Kidney (tissue), 14 donors: ENCODE results near the gene GLS. TPM values are rescaled to one million over a fixed set of nuclear protein-coding genes. Genes with fewer than 3 reads are reported as not detected.

ENCODE experiments used
- DNase-seq, 5 donors: peaks; one replicate each; pipeline ENCODE4 v3.0.0-alpha.2; 2013 to 2020
- FAIRE-seq: peaks from 2 replicates; lab custom pipeline; 2012; peaks lifted over from hg19 to GRCh38; lab: Jason Lieb, UNC
- H3K27ac ChIP-seq, 2 donors: one replicate each; pipeline ENCODE4 v1.7.0; 2013; ENCODE audit warnings: low read depth in 2 of 2, low read length in 2 of 2, inconsistent platforms in 1 of 2
- H3K27me3 ChIP-seq: one replicate; pipeline ENCODE4 v1.7.1; 2013; ENCODE audit warnings: low read length, inconsistent platforms; ENCODE audit not compliant: control insufficient read depth, insufficient read depth
- H3K36me3 ChIP-seq, 3 donors: one replicate each; pipeline versions ENCODE4 v1.7.0 to v1.7.1; 2013; ENCODE audit warnings: low read length in 3 of 3, control low read depth in 1 of 3, inconsistent platforms in 1 of 3; ENCODE audit not compliant: insufficient read depth in 3 of 3, control insufficient read depth in 2 of 3
- H3K4me1 ChIP-seq, 3 donors: one replicate each; pipeline versions ENCODE4 v1.7.0 to v1.7.1; 2013; ENCODE audit warnings: low read length in 3 of 3, inconsistent platforms in 1 of 3, low read depth in 1 of 3; ENCODE audit not compliant: control insufficient read depth in 2 of 3, insufficient read depth in 2 of 3
- H3K4me3 ChIP-seq, 3 donors: one replicate each; pipeline versions ENCODE4 v1.7.0 to v1.8.1; 2013; ENCODE audit warnings: low read length in 3 of 3, control low read depth in 1 of 3, inconsistent platforms in 1 of 3
- H3K9ac ChIP-seq, 3 donors: one replicate each; pipeline versions ENCODE4 v1.7.0 to v1.7.1; 2013; ENCODE audit warnings: low read length in 3 of 3, control low read depth in 1 of 3, inconsistent platforms in 1 of 3
- H3K9me3 ChIP-seq, 3 donors: one replicate each; pipeline versions ENCODE4 v1.7.0 to v1.7.1; 2013; ENCODE audit warnings: low read length in 3 of 3, control low read depth in 1 of 3, inconsistent platforms in 1 of 3; ENCODE audit not compliant: control insufficient read depth in 2 of 3, insufficient read depth in 1 of 3
- intact Hi-C: fragments of 100-400 bp; cut with DNase I; formaldehyde crosslinking; loops from one replicate; pipeline ENCODE4 v1.11.1; 2022
- polyA plus RNA-seq: library from polyadenylated mRNA; stranded (reverse); fragments of 350-450 nt; fragmentation: Illumina TruSeq; extraction: RNeasy Lipid Tissue Mini Kit (QIAGEN cat#74804); gene quantifications from one replicate; pipeline ENCODE4 v1.2.3, GENCODE V29; 2014; ENCODE audit warnings: low read depth, low replicate concordance; ENCODE audit not compliant: insufficient read depth
- total RNA-seq: library from RNA; stranded (reverse); fragmentation: NEBNext Ultra II Directional; extraction: Animal tissue kit (Norgen Biotek cat#: 25700); gene quantifications from one replicate; pipeline ENCODE4 v1.2.1, GENCODE V29; 2021
- TF ChIP-seq, protein P1 (sequence below): IDR thresholded peaks from 3 replicates; pipeline ENCODE4 v1.5.1; 2012; ENCODE audit warnings: mild to moderate bottlenecking, moderate library complexity, borderline replicate concordance; ENCODE audit not compliant: insufficient read depth; ENCODE audit errors: extremely low read depth
- donor health status: control.
- donor health status: control.
- donor health status: control.
- donor health status: control.
- donor health status: control.
- donor health status: DM: yes; HTN: yes; CAD: no.
- donor health status: Normal renal cell carcinoma (clear cell type).

The GLS gene
- total and polyA plus RNA-seq, 2 donors from 2014 or later: 196 to 230 TPM

DNA sequence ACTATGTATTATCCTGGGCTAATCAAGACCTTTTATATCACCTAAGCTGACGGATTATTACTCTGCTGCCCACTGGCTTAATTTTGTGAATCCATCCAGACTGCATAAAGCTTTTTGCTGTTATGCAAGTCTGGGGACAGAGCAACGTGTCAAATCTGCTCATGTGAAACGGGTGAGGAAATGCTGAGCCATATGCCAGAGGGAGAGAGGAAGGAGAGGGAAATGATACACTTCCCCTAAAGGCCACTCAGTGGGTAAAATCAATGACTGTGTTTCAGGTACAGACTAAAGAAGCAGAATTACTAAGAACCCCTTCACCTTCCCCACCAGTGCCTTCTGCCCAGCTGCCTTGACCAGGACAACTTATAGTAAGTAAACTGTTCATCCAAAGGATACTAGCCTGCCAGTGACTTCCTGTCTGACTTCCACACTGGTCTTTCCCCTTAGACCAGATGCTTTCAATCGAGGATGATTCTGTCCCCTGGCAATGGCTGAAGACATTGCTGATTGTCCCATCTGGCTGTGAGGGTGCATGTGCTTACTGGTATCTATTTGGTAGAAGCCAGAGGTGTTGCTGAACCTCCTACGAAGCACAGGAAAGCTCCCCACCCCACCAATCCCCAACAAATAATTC, 90.4 kb downstream of the GLS start:
- Histone ChIP-seq H3K4me1 (peaks cover 0 to 2% (median 0%) of the 10 kb centered on the region in 3 donors), H3K36me3 (peaks cover 21 to 44% (median 44%) of the 10 kb centered on the region in 3 donors), H3K27me3 (no peaks in the 10 kb centered on the region), H3K9me3 (no peaks in the 10 kb centered on the region), H3K9ac (no peak overlapping the region), H3K27ac (no peak overlapping the region), H3K4me3 (no peak overlapping the region)
- no peak for DNase-seq
- no peak for FAIRE-seq
- intact Hi-C loops: no loop called here
- TF ChIP-seq, protein P1, sequence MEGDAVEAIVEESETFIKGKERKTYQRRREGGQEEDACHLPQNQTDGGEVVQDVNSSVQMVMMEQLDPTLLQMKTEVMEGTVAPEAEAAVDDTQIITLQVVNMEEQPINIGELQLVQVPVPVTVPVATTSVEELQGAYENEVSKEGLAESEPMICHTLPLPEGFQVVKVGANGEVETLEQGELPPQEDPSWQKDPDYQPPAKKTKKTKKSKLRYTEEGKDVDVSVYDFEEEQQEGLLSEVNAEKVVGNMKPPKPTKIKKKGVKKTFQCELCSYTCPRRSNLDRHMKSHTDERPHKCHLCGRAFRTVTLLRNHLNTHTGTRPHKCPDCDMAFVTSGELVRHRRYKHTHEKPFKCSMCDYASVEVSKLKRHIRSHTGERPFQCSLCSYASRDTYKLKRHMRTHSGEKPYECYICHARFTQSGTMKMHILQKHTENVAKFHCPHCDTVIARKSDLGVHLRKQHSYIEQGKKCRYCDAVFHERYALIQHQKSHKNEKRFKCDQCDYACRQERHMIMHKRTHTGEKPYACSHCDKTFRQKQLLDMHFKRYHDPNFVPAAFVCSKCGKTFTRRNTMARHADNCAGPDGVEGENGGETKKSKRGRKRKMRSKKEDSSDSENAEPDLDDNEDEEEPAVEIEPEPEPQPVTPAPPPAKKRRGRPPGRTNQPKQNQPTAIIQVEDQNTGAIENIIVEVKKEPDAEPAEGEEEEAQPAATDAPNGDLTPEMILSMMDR: no peak

DNA sequence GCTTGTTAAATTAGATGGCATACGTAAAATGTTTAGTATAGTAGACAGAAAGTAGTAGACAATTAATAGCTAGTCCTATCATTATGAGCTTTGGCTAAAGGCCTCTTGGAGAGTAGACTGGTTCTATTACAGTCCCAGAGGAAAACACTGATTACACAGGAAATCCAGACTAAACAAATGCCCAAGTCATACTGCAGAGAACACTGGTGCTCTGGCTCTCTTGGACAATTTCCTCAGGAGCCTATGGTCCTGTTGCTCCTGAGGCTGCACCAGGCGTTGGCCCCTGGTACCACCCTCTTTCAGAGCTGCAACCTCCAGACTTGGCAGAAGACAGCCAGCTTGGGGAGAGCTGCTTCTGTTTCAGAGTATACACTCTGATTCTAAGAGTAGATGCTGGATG, 91.6 kb downstream of the GLS start:
- Histone ChIP-seq H3K4me3 (no peak overlapping the region), H3K9me3 (no peaks in the 10 kb centered on the region), H3K27me3 (no peaks in the 10 kb centered on the region), H3K36me3 (peaks cover 21 to 53% (median 50%) of the 10 kb centered on the region in 3 donors), H3K4me1 (peaks cover 0 to 2% (median 0%) of the 10 kb centered on the region in 3 donors), H3K27ac (no peak overlapping the region), H3K9ac (no peak overlapping the region)
- DNase-seq (no peak), FAIRE-seq (no peak)
- intact Hi-C loops: no loop called here
- TF ChIP-seq, protein P1: no peak

DNA sequence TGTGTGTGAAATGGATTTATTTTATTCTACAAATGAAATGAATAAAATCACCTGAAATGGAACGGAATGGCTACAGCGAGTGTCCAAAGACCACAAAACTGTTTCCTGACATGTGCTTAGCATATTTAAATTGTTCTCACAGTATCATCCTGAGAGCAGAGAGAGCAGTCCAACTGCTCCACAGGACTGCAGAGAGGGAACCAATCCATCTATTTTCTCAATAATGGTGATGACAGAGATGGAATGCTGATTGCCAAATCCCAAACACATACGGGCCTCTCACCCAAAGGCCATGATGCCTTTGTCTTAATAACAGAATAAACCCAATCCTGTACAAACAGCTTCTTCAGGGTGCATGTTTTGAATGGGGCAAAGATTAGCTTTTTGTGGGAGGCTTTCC, 92.2 kb downstream of the GLS start:
- no peak overlapping the region for H3K9ac ChIP-seq
- intact Hi-C loops: no loop called here
- H3K36me3 ChIP-seq: peaks cover 24 to 54% (median 50%) of the 10 kb centered on the region in 3 donors
- TF ChIP-seq, protein P1: no peak
- H3K4me3 ChIP-seq: no peak overlapping the region
- FAIRE-seq (no peak), DNase-seq (no peak)
- no peak overlapping the region for H3K27ac ChIP-seq
- no peaks in the 10 kb centered on the region for H3K27me3 ChIP-seq
- peaks cover 0 to 2% (median 0%) of the 10 kb centered on the region in 3 donors for H3K4me1 ChIP-seq
- no peaks in the 10 kb centered on the region for H3K9me3 ChIP-seq

DNA sequence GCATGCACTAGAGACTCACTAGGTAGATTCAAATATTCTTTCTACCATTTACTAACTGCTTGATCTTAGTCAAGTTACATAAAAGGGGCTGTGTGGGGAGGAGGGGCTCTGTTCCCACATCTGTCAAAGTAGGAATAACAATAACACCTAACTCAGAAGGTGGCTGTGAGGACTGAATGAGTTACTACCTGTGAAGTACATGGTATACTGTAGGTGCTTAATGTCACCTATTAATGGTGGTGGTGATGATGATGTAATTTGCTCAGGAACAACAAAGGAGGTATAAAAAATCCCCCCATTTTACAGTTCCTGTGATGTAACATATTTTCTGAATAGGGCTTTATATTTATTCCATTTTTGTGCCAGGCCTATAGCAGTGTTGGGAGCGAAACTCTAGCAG, 92.6 kb downstream of the GLS start:
- DNase-seq: no peak
- Histone ChIP-seq H3K27me3 (no peaks in the 10 kb centered on the region), H3K27ac (no peak overlapping the region), H3K9ac (no peak overlapping the region), H3K4me1 (peaks cover 0 to 2% (median 0%) of the 10 kb centered on the region in 3 donors), H3K36me3 (peaks cover 22 to 54% (median 54%) of the 10 kb centered on the region in 3 donors), H3K4me3 (no peak overlapping the region), H3K9me3 (no peaks in the 10 kb centered on the region)
- TF ChIP-seq, protein P1: no peak
- intact Hi-C loops: no loop called here
- no peak for FAIRE-seq
